OCI-LY7 (cell line): ENCODE measurements around the gene GPLD1. TPM values are rescaled to one million over a fixed set of nuclear protein-coding genes. Genes with fewer than 3 reads are reported as not detected.

Experiments
- BruUV-seq: library from RNA; stranded (reverse); fragments of 400-500 nt; replicated peaks from 2 replicates; lab custom pipeline; 2021; lab: Mats Ljungman, UMichigan
- CTCF ChIA-PET: fragments of 300-600 bp; sonication (Branson Sonifier 250); formaldehyde crosslinking; loops from one replicate; lab custom pipeline; 2022; ENCODE audit warnings: antibody characterized with exemption; ENCODE audit not compliant: unreplicated experiment; lab: Charles Lee
- POLR2A ChIA-PET: fragments of 300-600 bp; sonication (Branson Sonifier 250); formaldehyde crosslinking; loops from one replicate; lab custom pipeline; 2022; ENCODE audit warnings: antibody characterized with exemption; lab: Charles Lee
- DNase-seq: peaks from one replicate; pipeline ENCODE4 v3.0.0-alpha.2; 2015; ENCODE audit warnings: low spot score
- H2AFZ ChIP-seq: fragments of 200-600 bp; sonication (generic), shearing (Covaris generic); 2 replicates; pipeline ENCODE4 v1.6.1; 2014; ENCODE audit warnings: mild to moderate bottlenecking, antibody characterized with exemption, low read length, moderate library complexity
- H3K27ac ChIP-seq: fragments of 200-600 bp; sonication (generic); 2 replicates; pipeline ENCODE4 v1.5.1; 2014; ENCODE audit warnings: mixed run types, low read depth, mild to moderate bottlenecking, moderate library complexity, low read length, inconsistent platforms; ENCODE audit not compliant: poor library complexity, severe bottlenecking
- H3K36me3 ChIP-seq: fragments of 200-600 bp; sonication (generic); 2 replicates; pipeline ENCODE4 v1.6.1; 2014; ENCODE audit warnings: mild to moderate bottlenecking, antibody characterized with exemption, low read length, moderate library complexity, mixed read lengths; ENCODE audit not compliant: insufficient read depth
- H3K4me1 ChIP-seq: fragments of 200-600 bp; sonication (generic); 2 replicates; pipeline ENCODE4 v1.5.1; 2014; ENCODE audit warnings: mild to moderate bottlenecking, low read length; ENCODE audit not compliant: insufficient read depth, poor library complexity, severe bottlenecking
- H3K4me2 ChIP-seq: fragments of 200-600 bp; sonication (generic); 2 replicates; pipeline ENCODE4 v1.6.1; 2014; ENCODE audit warnings: mild to moderate bottlenecking, low read length
- H3K4me3 ChIP-seq: fragments of 200-600 bp; sonication (generic); 2 replicates; pipeline ENCODE4 v1.5.1; 2014; ENCODE audit warnings: mild to moderate bottlenecking, low read depth, low read length; ENCODE audit not compliant: poor library complexity, severe bottlenecking
- H3K79me2 ChIP-seq: fragments of 200-600 bp; sonication (generic); 2 replicates; pipeline ENCODE4 v1.6.1; 2016; ENCODE audit warnings: low read depth, mild to moderate bottlenecking, low read length, moderate library complexity, mixed read lengths; ENCODE audit not compliant: insufficient read depth
- H3K9me2 ChIP-seq: fragments of 200-600 bp; sonication (generic); 2 replicates; pipeline ENCODE4 v1.6.1; 2016; ENCODE audit warnings: mild to moderate bottlenecking, low read length, mixed read lengths; ENCODE audit not compliant: insufficient read depth
- H3K9me3 ChIP-seq: fragments of 200-600 bp; sonication (generic); 2 replicates; pipeline ENCODE4 v1.6.1; 2014; ENCODE audit warnings: mild to moderate bottlenecking, mixed run types, low read length, mixed read lengths
- H4K20me1 ChIP-seq: fragments of 200-600 bp; sonication (generic); 2 replicates; pipeline ENCODE4 v1.6.1; 2014; ENCODE audit warnings: mild to moderate bottlenecking, antibody characterized with exemption, low read length, moderate library complexity, mixed read lengths; ENCODE audit not compliant: insufficient read depth
- EZH2phosphoT487 ChIP-seq: fragments of 200-600 bp; sonication (generic); IDR thresholded peaks from 2 replicates; pipeline ENCODE4 v1.6.1; 2018; ENCODE audit warnings: low read depth, borderline replicate concordance, mild to moderate bottlenecking, mixed run types, antibody characterized with exemption, low read length, moderate library complexity, mixed read lengths
- intact Hi-C: fragments of 100-400 bp; cut with micrococcal nuclease; formaldehyde crosslinking; loops from one replicate; pipeline ENCODE4 v1.10.0; 2022; ENCODE audit not compliant: unreplicated experiment
- total RNA-seq, 2 experiments: library from RNA; depleted of rRNA in 1 of 2; stranded (reverse); fragments of >200 nt in 1 of 2; shearing (Covaris generic) in 1 of 2; gene quantifications; 2 replicates each; pipeline ENCODE4 v1.2.3, GENCODE V29; 2014 to 2022
- TF ChIP-seq, protein P1 (sequence below): fragments of 200-600 bp; sonication (generic); conservative IDR thresholded peaks from 2 replicates; pipeline ENCODE4 v1.5.1; 2014; ENCODE audit warnings: mild to moderate bottlenecking, antibody characterized with exemption, low read length, moderate library complexity, mixed read lengths

The GPLD1 gene
- total RNA-seq, 2 experiments from 2014 or later: 55.6 to 60.7 TPM

DNA sequence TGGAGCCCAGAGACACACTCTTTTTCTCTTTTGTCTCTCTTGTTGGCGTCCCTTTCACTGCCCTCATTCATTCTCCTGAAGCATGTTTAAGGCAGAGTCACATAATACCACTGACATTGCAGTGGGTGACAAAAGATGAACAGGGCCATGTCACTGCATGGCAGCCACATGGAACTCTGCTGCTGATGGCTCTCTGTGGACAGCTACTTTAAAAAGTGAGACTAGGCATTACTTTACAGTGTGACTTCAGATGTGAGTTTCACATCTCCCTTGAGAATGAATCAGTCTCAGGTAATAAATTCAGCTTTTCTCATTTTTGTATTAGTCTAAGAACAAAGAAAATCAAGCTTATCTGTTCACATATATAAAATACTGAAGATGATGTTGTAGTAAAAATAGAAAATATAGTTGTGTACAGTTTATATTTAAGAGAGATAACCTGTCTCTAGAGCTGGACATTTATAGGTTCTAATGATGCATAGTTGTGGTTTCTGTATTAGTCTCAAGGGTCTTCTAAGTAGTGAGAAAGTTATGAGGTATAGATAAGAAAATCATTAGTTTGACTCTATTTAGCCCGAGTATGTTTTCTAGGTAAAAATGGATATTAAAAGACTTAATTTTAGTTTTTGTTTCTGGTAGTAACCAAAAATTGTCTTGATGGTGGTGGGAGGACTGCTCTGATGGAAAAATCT is 80.5 kb downstream of the GPLD1 start:
- H2AFZ ChIP-seq: no peak overlapping the region
- CTCF ChIA-PET: no interaction called here
- no peak overlapping the region for H3K27ac ChIP-seq
- no peak overlapping the region for H3K4me2 ChIP-seq
- no peaks in the 10 kb centered on the region for H3K4me1 ChIP-seq
- POLR2A ChIA-PET: no interaction called here
- H3K79me2 ChIP-seq: no peaks in the 10 kb centered on the region
- H3K36me3 ChIP-seq: no peaks in the 10 kb centered on the region
- no peaks in the 10 kb centered on the region for H3K9me2 ChIP-seq
- TF ChIP-seq, protein P1, sequence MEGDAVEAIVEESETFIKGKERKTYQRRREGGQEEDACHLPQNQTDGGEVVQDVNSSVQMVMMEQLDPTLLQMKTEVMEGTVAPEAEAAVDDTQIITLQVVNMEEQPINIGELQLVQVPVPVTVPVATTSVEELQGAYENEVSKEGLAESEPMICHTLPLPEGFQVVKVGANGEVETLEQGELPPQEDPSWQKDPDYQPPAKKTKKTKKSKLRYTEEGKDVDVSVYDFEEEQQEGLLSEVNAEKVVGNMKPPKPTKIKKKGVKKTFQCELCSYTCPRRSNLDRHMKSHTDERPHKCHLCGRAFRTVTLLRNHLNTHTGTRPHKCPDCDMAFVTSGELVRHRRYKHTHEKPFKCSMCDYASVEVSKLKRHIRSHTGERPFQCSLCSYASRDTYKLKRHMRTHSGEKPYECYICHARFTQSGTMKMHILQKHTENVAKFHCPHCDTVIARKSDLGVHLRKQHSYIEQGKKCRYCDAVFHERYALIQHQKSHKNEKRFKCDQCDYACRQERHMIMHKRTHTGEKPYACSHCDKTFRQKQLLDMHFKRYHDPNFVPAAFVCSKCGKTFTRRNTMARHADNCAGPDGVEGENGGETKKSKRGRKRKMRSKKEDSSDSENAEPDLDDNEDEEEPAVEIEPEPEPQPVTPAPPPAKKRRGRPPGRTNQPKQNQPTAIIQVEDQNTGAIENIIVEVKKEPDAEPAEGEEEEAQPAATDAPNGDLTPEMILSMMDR: no peak
- TF ChIP-seq EZH2phosphoT487: no peak
- H3K9me3 ChIP-seq: no peaks in the 10 kb centered on the region
- intact Hi-C loops: no loop called here
- H4K20me1 ChIP-seq: no peaks in the 10 kb centered on the region
- DNase-seq: no peak
- no peak overlapping the region for H3K4me3 ChIP-seq
- BruUV-seq: no TSS peak

DNA sequence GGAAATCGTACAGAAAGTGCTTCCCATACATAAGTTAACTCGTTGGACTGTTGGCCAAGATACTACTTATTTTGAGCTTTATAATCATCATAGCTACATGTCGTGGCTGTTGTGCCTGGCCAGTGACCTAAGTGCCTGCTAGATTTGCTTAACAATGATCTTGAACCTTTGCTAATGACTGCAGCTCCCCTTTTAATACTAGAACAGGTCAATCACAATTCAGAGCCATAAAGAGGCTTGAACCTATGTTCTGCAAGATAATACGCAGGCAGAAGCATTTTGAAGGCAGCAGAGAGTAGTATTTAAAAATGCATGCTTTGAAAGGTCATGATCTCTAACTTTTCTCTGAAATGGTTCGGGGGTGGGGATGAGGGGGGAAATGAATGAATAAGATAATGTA is 84.1 kb downstream of the GPLD1 start:
- intact Hi-C loops: no loop called here
- H3K9me2 ChIP-seq: no peaks in the 10 kb centered on the region
- no peaks in the 10 kb centered on the region for H3K79me2 ChIP-seq
- peaks cover 4% of the 10 kb centered on the region for H3K4me1 ChIP-seq
- CTCF ChIA-PET: no interaction called here
- H3K27ac ChIP-seq: no peak overlapping the region
- DNase-seq: no peak
- no peak overlapping the region for H3K4me2 ChIP-seq
- no peaks in the 10 kb centered on the region for H3K36me3 ChIP-seq
- POLR2A ChIA-PET: interaction anchor here (0.6 to 0.7 kb wide), 3 partner anchors 204 to 966 kb away, joined by 3 read pairs; no protein-coding TSS in a partner anchor
- H2AFZ ChIP-seq: no peak overlapping the region
- H3K9me3 ChIP-seq: no peaks in the 10 kb centered on the region
- BruUV-seq: no TSS peak
- no peak overlapping the region for H3K4me3 ChIP-seq
- TF ChIP-seq EZH2phosphoT487: no peak
- TF ChIP-seq, protein P1: no peak
- no peaks in the 10 kb centered on the region for H4K20me1 ChIP-seq

DNA sequence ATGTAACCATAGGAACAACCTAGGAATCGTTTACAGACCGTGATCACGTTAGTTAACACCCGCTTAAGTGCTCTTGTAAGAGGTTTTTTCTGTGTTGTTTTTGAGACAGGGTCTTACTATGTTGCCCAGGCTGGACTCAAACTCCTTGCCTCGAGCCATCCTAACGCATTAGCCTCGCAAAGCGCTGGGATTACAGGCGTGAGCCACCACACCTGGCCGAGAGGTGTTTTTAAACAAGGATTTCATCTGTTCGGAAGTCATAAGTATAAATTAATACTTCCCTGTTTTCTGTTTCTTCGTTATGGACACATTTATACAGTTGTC is 85.9 kb downstream of the GPLD1 start:
- no TSS peak for BruUV-seq
- Histone ChIP-seq H4K20me1 (no peaks in the 10 kb centered on the region), H3K4me2 (peak overlapping the region; percentile 6; the same call in 1 of the 2 replicates), H3K4me3 (no peak overlapping the region), H3K36me3 (no peaks in the 10 kb centered on the region), H2AFZ (no peak overlapping the region), H3K9me3 (no peaks in the 10 kb centered on the region), H3K27ac (no peak overlapping the region), H3K9me2 (no peaks in the 10 kb centered on the region), H3K4me1 (peaks cover 4% of the 10 kb centered on the region), H3K79me2 (no peaks in the 10 kb centered on the region)
- ChIA-PET POLR2A (no interaction called here), CTCF (no interaction called here)
- no peak for DNase-seq
- no peak for TF ChIP-seq EZH2phosphoT487
- intact Hi-C loops: no loop called here
